ENCODE data around the gene CCL23.
"Not testable (repeated sequence)": the region's sequence is repeated elsewhere in the genome, so short reads cannot be mapped to it uniquely, and the experiment has no call there.

The CCL23 gene

GRCh38 chr17:35998756-35999155 lies 19.0 kb downstream of the CCL23 start:
- TF ChIP-seq CTCF (conservative IDR thresholded peaks at IDR 0.05; ENCODE audit: low read depth, low read length): no peak
- H3K9ac ChIP-seq: no peak overlapping the region

GRCh38 chr17:35998018-35998545 lies 19.7 kb downstream of the CCL23 start:
- Histone ChIP-seq H2AFZ (ENCODE audit: low read depth) (no peak overlapping the region), H4K20me1 (ENCODE audit: insufficient read depth) (no peaks in the 10 kb centered on the region), H3K4me3 (IDR thresholded peaks at IDR 0.05; ENCODE audit: insufficient read depth, low read depth, low read length) (no peak overlapping the region), H3K27me3 (ENCODE audit: insufficient read depth, low read depth) (no peaks in the 10 kb centered on the region), H3K9ac (no peak overlapping the region), H3K4me1 (ENCODE audit: low read depth, poor library complexity, severe bottlenecking) (no peaks in the 10 kb centered on the region), H3K4me2 (no peak overlapping the region), H3K36me3 (ENCODE audit: insufficient read depth) (no peaks in the 10 kb centered on the region), H3K79me2 (ENCODE audit: insufficient read depth, low read depth) (no peaks in the 10 kb centered on the region), H3K27ac (no peak overlapping the region)
- TF ChIP-seq CTCF (conservative IDR thresholded peaks at IDR 0.05; ENCODE audit: low read depth, low read length): no peak

More at GRCh38 chr17:35998756-35999155, 19.0 kb downstream of the CCL23 start:
- Histone ChIP-seq H4K20me1 (ENCODE audit: insufficient read depth) (no peaks in the 10 kb centered on the region), H3K27ac (no peak overlapping the region), H2AFZ (ENCODE audit: low read depth) (no peak overlapping the region), H3K4me1 (ENCODE audit: low read depth, poor library complexity, severe bottlenecking) (no peaks in the 10 kb centered on the region), H3K4me3 (IDR thresholded peaks at IDR 0.05; ENCODE audit: insufficient read depth, low read depth, low read length) (no peak overlapping the region), H3K4me2 (no peak overlapping the region), H3K27me3 (ENCODE audit: insufficient read depth, low read depth) (no peaks in the 10 kb centered on the region), H3K79me2 (ENCODE audit: insufficient read depth, low read depth) (no peaks in the 10 kb centered on the region), H3K36me3 (ENCODE audit: insufficient read depth) (no peaks in the 10 kb centered on the region)

DNA sequence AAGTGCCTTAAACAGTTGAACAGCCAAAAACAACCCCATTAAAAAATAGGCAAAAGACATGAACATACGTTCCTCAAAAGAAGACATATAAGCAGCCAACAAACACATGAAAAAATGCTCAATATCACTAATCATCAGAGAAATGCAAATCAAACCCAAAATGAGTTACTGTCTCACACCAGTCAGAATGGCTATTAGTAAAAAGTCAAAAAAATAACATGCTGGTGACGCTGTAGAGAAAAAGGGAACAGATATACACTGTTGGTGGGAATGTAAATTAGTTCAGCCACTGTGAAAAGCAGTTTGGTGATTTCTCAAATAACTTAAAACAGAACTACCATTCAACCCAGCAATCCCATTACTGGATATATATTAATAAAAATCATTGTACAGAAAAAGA lies 22.4 kb downstream of the CCL23 start:
- not testable (repeated sequence) for H3K27ac ChIP-seq; H2AFZ ChIP-seq (ENCODE audit: low read depth)

DNA sequence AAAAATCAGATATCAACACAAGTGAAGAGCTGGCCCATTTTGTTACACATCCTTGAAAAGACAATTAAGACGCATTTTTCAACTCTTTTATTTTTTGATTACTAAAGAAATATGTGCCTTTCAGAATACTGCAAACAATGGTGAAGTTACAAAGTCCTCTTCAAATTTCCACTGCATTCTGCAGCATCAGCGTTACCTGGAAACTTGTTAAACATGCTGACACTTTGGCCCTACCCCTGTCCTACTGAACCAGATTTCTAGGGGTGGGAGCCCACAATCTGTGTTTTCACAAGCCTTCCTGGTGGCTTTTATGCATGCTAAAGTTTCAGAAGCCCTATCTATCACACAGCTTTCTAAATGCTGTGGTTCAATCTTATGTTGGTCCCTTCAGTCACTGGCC lies 26.7 kb downstream of the CCL23 start:
- Histone ChIP-seq H3K9ac (no peak overlapping the region), H3K4me3 (IDR thresholded peaks at IDR 0.05; ENCODE audit: insufficient read depth, low read depth, low read length) (no peak overlapping the region), H3K27me3 (ENCODE audit: insufficient read depth, low read depth) (no peaks in the 10 kb centered on the region), H4K20me1 (ENCODE audit: insufficient read depth) (no peaks in the 10 kb centered on the region), H3K4me2 (peak overlapping the region; percentile 28; the same call in 1 of the 2 replicates), H3K36me3 (ENCODE audit: insufficient read depth) (no peaks in the 10 kb centered on the region), H3K79me2 (ENCODE audit: insufficient read depth, low read depth) (no peaks in the 10 kb centered on the region), H2AFZ (ENCODE audit: low read depth) (no peak overlapping the region), H3K27ac (peak overlapping the region; percentile 55), H3K4me1 (ENCODE audit: low read depth, poor library complexity, severe bottlenecking) (peaks cover 22% of the 10 kb centered on the region)
- TF ChIP-seq CTCF (conservative IDR thresholded peaks at IDR 0.05; ENCODE audit: low read depth, low read length): no peak

More for the DNA sequence above, 22.4 kb downstream of the CCL23 start:
- H3K4me2 ChIP-seq; H4K20me1 ChIP-seq (ENCODE audit: insufficient read depth); H3K27me3 ChIP-seq (ENCODE audit: insufficient read depth, low read depth); H3K4me3 ChIP-seq (IDR thresholded peaks at IDR 0.05; ENCODE audit: insufficient read depth, low read depth, low read length); H3K9ac ChIP-seq; H3K79me2 ChIP-seq (ENCODE audit: insufficient read depth, low read depth); H3K36me3 ChIP-seq (ENCODE audit: insufficient read depth): not testable (repeated sequence)
- peaks cover 17% of the 10 kb centered on the region for H3K4me1 ChIP-seq (ENCODE audit: low read depth, poor library complexity, severe bottlenecking)

GRCh38 chr17:35988164-35988563 lies 29.6 kb downstream of the CCL23 start:
- H3K9ac ChIP-seq: no peak overlapping the region
- H3K4me3 ChIP-seq (IDR thresholded peaks at IDR 0.05; ENCODE audit: insufficient read depth, low read depth, low read length): no peak overlapping the region
- H3K36me3 ChIP-seq (ENCODE audit: insufficient read depth): no peaks in the 10 kb centered on the region
- no peaks in the 10 kb centered on the region for H4K20me1 ChIP-seq (ENCODE audit: insufficient read depth)
- no peak for TF ChIP-seq CTCF (conservative IDR thresholded peaks at IDR 0.05; ENCODE audit: low read depth, low read length)
- peaks cover 22% of the 10 kb centered on the region for H3K4me1 ChIP-seq (ENCODE audit: low read depth, poor library complexity, severe bottlenecking)
- no peaks in the 10 kb centered on the region for H3K79me2 ChIP-seq (ENCODE audit: insufficient read depth, low read depth)
- H2AFZ ChIP-seq (ENCODE audit: low read depth): no peak overlapping the region
- no peak overlapping the region for H3K27ac ChIP-seq
- H3K4me2 ChIP-seq: no peak overlapping the region
- H3K27me3 ChIP-seq (ENCODE audit: insufficient read depth, low read depth): no peaks in the 10 kb centered on the region
